Sigmoid colon (tissue), 7 donors: ENCODE results near the gene MCEE. TPM values are rescaled to one million over a fixed set of nuclear protein-coding genes. Genes with fewer than 3 reads are reported as not detected.

Experiments
- DNase-seq: peaks from one replicate; pipeline ENCODE4 v3.0.0-alpha.2; 2019
- H3K27ac ChIP-seq, 4 donors: fragments of 200-600 bp; sonication (generic); one replicate each; pipeline ENCODE4 v1.5.1; 2016 to 2019; ENCODE audit warnings: mild to moderate bottlenecking in 1 of 4
- H3K27me3 ChIP-seq, 3 donors: fragments of 200-600 bp; sonication (generic); one replicate each; pipeline ENCODE4 v1.5.1; 2019; ENCODE audit warnings: mild to moderate bottlenecking in 1 of 3
- H3K36me3 ChIP-seq, 4 donors: fragments of 200-600 bp; sonication (generic); one replicate each; pipeline ENCODE4 v1.5.1; 2016 to 2019
- H3K4me1 ChIP-seq, 4 donors: fragments of 200-600 bp; sonication (generic); one replicate each; pipeline ENCODE4 v1.5.1; 2017 to 2019
- H3K4me3 ChIP-seq, 4 donors: fragments of 200-600 bp; sonication (generic); one replicate each; pipeline ENCODE4 v1.5.1; 2017 to 2019; ENCODE audit warnings: mild to moderate bottlenecking in 2 of 4, moderate library complexity in 1 of 4
- H3K9me3 ChIP-seq, 4 donors: fragments of 200-600 bp in 3 of 4; sonication (generic) in 3 of 4; one replicate each; pipeline versions ENCODE4 v1.5.1 to v1.6.1; 2013 to 2019
- CTCF ChIP-seq, 4 experiments: fragments of 450-650 bp in 3 of 4; fragments of 200-600 bp in 1 of 4; IDR thresholded peaks; one replicate each; pipeline ENCODE4 v1.5.1; 2016 to 2019; ENCODE audit warnings: antibody characterized with exemption in 4 of 4, mild to moderate bottlenecking in 3 of 4, moderate library complexity in 2 of 4
- EP300 ChIP-seq, 4 donors: sonication (generic); formaldehyde crosslinking; IDR thresholded peaks; one replicate each; pipeline ENCODE4 v1.6.1; 2017; ENCODE audit warnings: antibody characterized with exemption in 4 of 4
- POLR2A ChIP-seq, 2 donors: fragments of 450-650 bp; IDR thresholded peaks; one replicate each; pipeline ENCODE4 v1.6.1; 2016; ENCODE audit warnings: antibody characterized with exemption in 2 of 2, mild to moderate bottlenecking in 2 of 2, moderate library complexity in 2 of 2
- POLR2AphosphoS5 ChIP-seq, 4 donors: sonication (generic); formaldehyde crosslinking; IDR thresholded peaks; one replicate each; pipeline ENCODE4 v1.6.1; 2017; ENCODE audit warnings: antibody characterized with exemption in 4 of 4
- WGBS, 2 donors: extraction: QIAGEN DNeasy Blood & Tissue Kit; methylation state at CpG; one replicate each; pipeline ENCODE4 v1.1.7; 2013; 5-methylcytosine and 5-hydroxymethylcytosine counted together
- intact Hi-C: fragments of 100-400 bp; cut with DNase I; formaldehyde crosslinking; loops from one replicate; pipeline ENCODE4 v1.15.1; 2023
- polyA plus RNA-seq, 3 donors: library from polyadenylated mRNA; stranded (reverse); fragments of 200-250 nt; gene quantifications; one replicate each; pipeline ENCODE4 v1.2.3, GENCODE V29; 2013
- total RNA-seq, 4 donors: library from RNA; depleted of rRNA; stranded (reverse); fragments of >200 nt; gene quantifications; one replicate each; pipeline ENCODE4 v1.1.0, GENCODE V29; 2016
- donor health status: healthy with polysubstance abuse.
- donor health status: Bipolar disorder and iron deficiency.
- donor health status: healthy.

Gene MCEE
- total and polyA plus RNA-seq, 7 donors, result 8.1 to 46.2 (median 18.8) TPM

- H3K27ac ChIP-seq, result peak overlapping the region; percentile 88 to 95 (median 92)
- no peak for DNase-seq
- intact Hi-C loops, result loop anchor here (2.0 to 5.0 kb wide), 4 partner anchors 61 to 202 kb away; partner anchors contain the start of genes ANKRD53, NAGK, PAIP2B and ZNF638
- peak overlapping the region; percentile 68 to 87 (median 80) for H3K4me3 ChIP-seq
- H3K9me3 ChIP-seq, result no peaks in the 10 kb centered on the region
- H3K36me3 ChIP-seq, result peaks cover 3 to 19% (median 5%) of the 10 kb centered on the region in 4 donors
- H3K27me3 ChIP-seq, result no peaks in the 10 kb centered on the region
- TF ChIP-seq POLR2AphosphoS5 (IDR thresholded peaks at IDR 0.05) (no peak), POLR2A (IDR thresholded peaks at IDR 0.05) (no peak), CTCF (IDR thresholded peaks at IDR 0.05) (no peak), EP300 (IDR thresholded peaks at IDR 0.05) (no peak)
- H3K4me1 ChIP-seq, result peaks cover 0 to 37% (median 29%) of the 10 kb centered on the region in 4 donors
- WGBS, 2 donors, result 0 to 1% methylated on average over 17 of the region's 17 CpGs
Measured at GRCh38 chr2:71129902-71130151, 202 bp downstream of the MCEE start.

GRCh38 chr2:71129114-71129901, 721 bp downstream of the MCEE start:
- Histone ChIP-seq H3K4me1 (peaks cover 0 to 37% (median 29%) of the 10 kb centered on the region in 4 donors), H3K27me3 (no peaks in the 10 kb centered on the region), H3K9me3 (no peaks in the 10 kb centered on the region), H3K4me3 (peak overlapping the region; percentile 68 to 87 (median 80)), H3K36me3 (peaks cover 0 to 14% (median 2%) of the 10 kb centered on the region in 4 donors), H3K27ac (peak overlapping the region; percentile 88 to 95 (median 92))
- intact Hi-C loops, result no loop called here
- WGBS, 2 donors, result 1 to 3% methylated on average over 18 of the region's 18 CpGs
- no peak for TF ChIP-seq EP300 (IDR thresholded peaks at IDR 0.05)
- TF ChIP-seq POLR2A (IDR thresholded peaks at IDR 0.05), result no peak
- no peak for TF ChIP-seq CTCF (IDR thresholded peaks at IDR 0.05)
- no peak for TF ChIP-seq POLR2AphosphoS5 (IDR thresholded peaks at IDR 0.05)
- DNase-seq, result no peak

- H3K4me1 ChIP-seq, result peaks cover 0 to 30% (median 25%) of the 10 kb centered on the region in 4 donors
- TF ChIP-seq EP300 (IDR thresholded peaks at IDR 0.05) (no peak), POLR2AphosphoS5 (IDR thresholded peaks at IDR 0.05) (no peak), POLR2A (IDR thresholded peaks at IDR 0.05) (no peak), CTCF (IDR thresholded peaks at IDR 0.05) (no peak)
Measured at GRCh38 chr2:71126957-71127356, 3.1 kb downstream of the MCEE start.

GRCh38 chr2:71125506-71126294, 4.3 kb downstream of the MCEE start:
- H3K4me3 ChIP-seq, result no peak overlapping the region
- H3K4me1 ChIP-seq, result peaks cover 0 to 18% (median 14%) of the 10 kb centered on the region in 4 donors
- H3K9me3 ChIP-seq, result no peaks in the 10 kb centered on the region
- no peaks in the 10 kb centered on the region for H3K27me3 ChIP-seq
- H3K36me3 ChIP-seq, result peaks cover 0 to 24% (median 0%) of the 10 kb centered on the region in 4 donors
- H3K27ac ChIP-seq, result no peak overlapping the region
- intact Hi-C loops, result no loop called here
- DNase-seq, result no peak
- TF ChIP-seq POLR2AphosphoS5 (IDR thresholded peaks at IDR 0.05), result no peak
- no peak for TF ChIP-seq EP300 (IDR thresholded peaks at IDR 0.05)
- no peak for TF ChIP-seq POLR2A (IDR thresholded peaks at IDR 0.05)
- no peak for TF ChIP-seq CTCF (IDR thresholded peaks at IDR 0.05)
- WGBS, 2 donors, result 94% methylated on average over 7 of the region's 7 CpGs

More at GRCh38 chr2:71126957-71127356, 3.1 kb downstream of the MCEE start:
- no peaks in the 10 kb centered on the region for H3K27me3 ChIP-seq
- WGBS, 2 donors, result 77 to 79% methylated on average over 3 of the region's 3 CpGs
- intact Hi-C loops, result no loop called here
- DNase-seq, result no peak
- H3K27ac ChIP-seq, result no peak overlapping the region
- no peaks in the 10 kb centered on the region for H3K9me3 ChIP-seq
- H3K4me3 ChIP-seq, result no peak overlapping the region
- H3K36me3 ChIP-seq, result peaks cover 0 to 24% (median 0%) of the 10 kb centered on the region in 4 donors
